ENCODE data around the gene GINS2.

- no peak for TF ChIP-seq POLR2AphosphoS5 (IDR thresholded peaks at IDR 0.05)
- TF ChIP-seq, protein P1, sequence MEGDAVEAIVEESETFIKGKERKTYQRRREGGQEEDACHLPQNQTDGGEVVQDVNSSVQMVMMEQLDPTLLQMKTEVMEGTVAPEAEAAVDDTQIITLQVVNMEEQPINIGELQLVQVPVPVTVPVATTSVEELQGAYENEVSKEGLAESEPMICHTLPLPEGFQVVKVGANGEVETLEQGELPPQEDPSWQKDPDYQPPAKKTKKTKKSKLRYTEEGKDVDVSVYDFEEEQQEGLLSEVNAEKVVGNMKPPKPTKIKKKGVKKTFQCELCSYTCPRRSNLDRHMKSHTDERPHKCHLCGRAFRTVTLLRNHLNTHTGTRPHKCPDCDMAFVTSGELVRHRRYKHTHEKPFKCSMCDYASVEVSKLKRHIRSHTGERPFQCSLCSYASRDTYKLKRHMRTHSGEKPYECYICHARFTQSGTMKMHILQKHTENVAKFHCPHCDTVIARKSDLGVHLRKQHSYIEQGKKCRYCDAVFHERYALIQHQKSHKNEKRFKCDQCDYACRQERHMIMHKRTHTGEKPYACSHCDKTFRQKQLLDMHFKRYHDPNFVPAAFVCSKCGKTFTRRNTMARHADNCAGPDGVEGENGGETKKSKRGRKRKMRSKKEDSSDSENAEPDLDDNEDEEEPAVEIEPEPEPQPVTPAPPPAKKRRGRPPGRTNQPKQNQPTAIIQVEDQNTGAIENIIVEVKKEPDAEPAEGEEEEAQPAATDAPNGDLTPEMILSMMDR (IDR thresholded peaks at IDR 0.05) = no peak
These were observed 42.4 kb upstream of the GINS2 start for GRCh38 chr16:85731179-85731578.

Measured in breast epithelium (tissue), 3 donors.